Measurements from ENCODE around the gene TXNDC17.
"Not testable (repeated sequence)": the region's sequence is repeated elsewhere in the genome, so short reads cannot be mapped to it uniquely, and the experiment has no call there.

Gene TXNDC17

GRCh38 chr17:6640536-6641246 lies at the start of gene TXNDC17, which contains the start of gene KIAA0753:
TXNDC17 (plus strand) TSS chr17:6641060; CDS start chr17:6641083, 23 bp downstream.
KIAA0753 (minus strand) TSS chr17:6640711; CDS start chr17:6635103, 5,608 bp downstream.
- peak; percentile 94 for DNase-seq (ENCODE audit: low spot score)

- peak; percentile 98 for DNase-seq (ENCODE audit: low spot score)
Measured at GRCh38 chr17:6591599-6592158, 49.2 kb upstream of the TXNDC17 start.

GRCh38 chr17:6592173-6592572 lies 48.7 kb upstream of the TXNDC17 start:
- peak; percentile 94 for DNase-seq (ENCODE audit: low spot score)

DNA sequence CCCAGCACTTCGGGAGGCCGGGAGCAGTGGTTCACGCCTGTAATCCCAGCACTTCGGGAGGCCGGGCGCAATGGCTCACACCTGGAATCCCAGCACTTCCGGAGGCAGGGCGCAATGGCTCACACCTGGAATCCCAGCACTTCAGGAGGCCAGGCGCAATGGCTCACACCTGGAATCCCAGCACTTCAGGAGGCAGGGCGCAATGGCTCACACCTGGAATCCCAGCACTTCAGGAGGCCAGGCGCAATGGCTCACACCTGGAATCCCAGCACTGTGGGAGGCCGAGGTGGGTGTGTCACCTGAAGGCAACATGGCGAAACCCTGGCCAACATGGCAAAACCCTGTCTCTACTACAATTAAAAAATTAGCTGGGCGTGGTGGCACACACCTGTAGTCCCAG lies 47.5 kb upstream of the TXNDC17 start:
- DNase-seq (ENCODE audit: low spot score) = not testable (repeated sequence)

DNA sequence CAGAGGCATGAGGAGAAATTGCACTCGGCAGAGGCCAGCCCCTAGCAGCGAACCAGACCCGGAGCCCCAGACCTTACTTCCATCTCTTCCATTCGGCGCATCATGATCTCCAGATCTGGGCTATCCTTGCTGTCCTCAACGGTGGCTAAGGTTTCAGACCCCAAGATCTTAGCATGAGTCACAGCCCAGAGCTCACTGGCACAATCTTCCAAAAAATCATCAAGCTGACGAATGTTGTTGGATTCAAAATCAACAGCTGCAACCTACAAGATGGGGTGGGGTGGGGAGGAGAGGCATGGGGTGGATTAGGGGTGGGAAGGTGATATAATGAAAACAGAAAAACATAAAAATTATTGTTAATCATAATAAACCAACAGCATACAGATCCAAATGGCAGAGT lies 44.8 kb upstream of the TXNDC17 start:
- no peak for DNase-seq (ENCODE audit: low spot score)

GRCh38 chr17:6596511-6596910 lies 44.3 kb upstream of the TXNDC17 start:
- DNase-seq (ENCODE audit: low spot score) = no peak

GRCh38 chr17:6596941-6597340 lies 43.9 kb upstream of the TXNDC17 start:
- DNase-seq (ENCODE audit: low spot score) = no peak

DNA sequence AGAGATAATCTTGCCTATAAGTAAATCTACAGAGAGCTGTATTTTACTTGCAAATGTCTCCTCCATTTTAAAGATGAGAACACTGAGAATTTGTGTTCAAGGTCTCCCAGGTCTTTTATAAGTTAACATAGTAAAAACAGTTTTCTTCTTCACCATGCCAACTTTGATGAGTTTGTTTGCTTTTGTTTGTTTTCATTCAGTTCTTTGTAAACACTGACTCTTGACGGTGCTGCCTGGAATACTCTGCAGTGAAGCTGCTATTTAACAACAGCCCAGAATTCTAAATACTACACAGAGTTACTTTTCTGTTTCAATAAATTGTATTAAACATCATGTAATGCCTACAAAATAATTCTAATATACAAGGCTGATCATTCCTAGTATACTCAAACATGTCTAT lies 43.1 kb upstream of the TXNDC17 start:
- no peak for DNase-seq (ENCODE audit: low spot score)

DNA sequence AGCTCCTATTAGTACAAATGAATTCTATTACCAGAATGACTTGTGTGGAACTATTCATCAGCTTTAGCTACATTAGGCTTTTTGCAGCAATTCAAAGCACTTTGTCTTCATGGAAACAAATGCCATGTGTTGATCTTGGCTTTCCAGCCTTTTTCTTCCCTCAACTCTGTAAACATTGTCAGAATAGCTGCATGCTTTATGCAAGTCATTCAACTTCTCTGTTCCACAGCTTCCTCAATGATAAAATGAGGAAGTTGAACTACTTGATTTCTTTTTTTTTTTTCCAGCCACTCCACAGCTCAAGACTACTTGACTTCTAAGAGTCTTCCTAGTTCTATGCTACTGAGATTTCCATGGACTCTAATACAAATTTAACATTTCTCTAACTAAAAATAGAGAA lies 41.5 kb upstream of the TXNDC17 start:
- DNase-seq (ENCODE audit: low spot score) = peak; percentile 8

DNA sequence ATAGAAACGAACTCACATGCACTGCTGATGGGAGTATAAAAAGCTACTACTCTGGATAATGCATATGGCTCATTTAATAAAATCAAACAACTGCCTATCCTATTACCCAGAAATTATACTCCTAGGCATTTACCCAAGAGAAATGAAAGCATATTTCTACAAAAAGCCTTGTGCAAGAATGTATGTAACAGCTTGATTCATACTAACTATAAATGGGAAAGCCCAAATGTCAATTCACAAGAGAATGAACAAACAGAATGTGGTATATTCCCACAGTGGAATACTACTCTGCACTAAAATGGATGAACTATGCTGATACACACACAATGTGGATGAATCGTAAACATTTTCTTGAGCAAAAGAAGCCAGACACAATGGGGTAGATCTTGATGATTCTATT lies 38.7 kb upstream of the TXNDC17 start:
- no peak for DNase-seq (ENCODE audit: low spot score)

- no peak for DNase-seq (ENCODE audit: low spot score)
Measured at GRCh38 chr17:6603744-6604325, 37.0 kb upstream of the TXNDC17 start.

GRCh38 chr17:6605142-6605541 lies 35.7 kb upstream of the TXNDC17 start:
- no peak for DNase-seq (ENCODE audit: low spot score)

GRCh38 chr17:6608321-6608720 lies 32.5 kb upstream of the TXNDC17 start:
- peak; percentile 86 for DNase-seq (ENCODE audit: low spot score)

DNA sequence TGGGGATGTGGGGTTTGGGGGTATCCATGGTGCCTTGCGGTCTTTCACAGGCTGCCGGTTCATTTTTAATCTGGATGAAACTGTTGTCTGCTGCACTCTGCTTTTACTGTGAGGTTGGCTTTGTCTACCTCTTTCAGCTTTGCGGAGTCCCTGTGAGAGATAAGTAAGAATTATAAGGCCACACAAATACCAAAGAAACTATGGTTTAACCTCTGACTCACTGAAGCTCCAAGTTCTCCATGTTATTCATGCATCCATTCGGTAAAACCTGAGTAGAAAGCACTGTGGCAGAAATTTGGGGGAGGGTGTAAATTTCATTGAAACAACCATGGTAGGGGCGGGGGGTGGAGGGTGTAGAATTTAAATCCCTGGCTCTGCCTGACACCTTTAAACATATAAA lies 30.8 kb upstream of the TXNDC17 start:
- DNase-seq (ENCODE audit: low spot score) = peak; percentile 6

GRCh38 chr17:6611231-6611630 lies 29.6 kb upstream of the TXNDC17 start:
- no peak for DNase-seq (ENCODE audit: low spot score)

DNA sequence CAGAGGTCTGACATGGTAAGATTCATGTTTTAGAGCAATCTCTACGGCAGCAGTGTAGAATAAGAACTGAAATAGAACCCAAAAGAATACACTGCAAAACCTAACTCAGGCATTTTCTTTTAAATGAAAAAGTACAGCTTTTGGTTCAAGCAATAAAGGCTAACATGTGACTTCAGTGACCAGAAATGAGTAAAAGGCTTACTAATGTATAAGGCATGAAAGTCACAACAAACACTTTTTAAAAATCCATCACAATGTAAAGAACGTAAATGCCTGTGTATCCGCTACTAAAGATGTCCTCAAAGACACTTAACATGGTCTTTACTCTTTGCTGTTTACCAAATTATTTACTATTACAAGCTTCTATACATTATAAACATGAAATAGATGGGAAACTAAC lies 16.9 kb upstream of the TXNDC17 start:
- DNase-seq (ENCODE audit: low spot score) = no peak

- DNase-seq (ENCODE audit: low spot score) = no peak
Measured at GRCh38 chr17:6626616-6627015, 14.2 kb upstream of the TXNDC17 start.

- DNase-seq (ENCODE audit: low spot score) = peak; percentile 41
Measured at GRCh38 chr17:6627019-6627418, 13.8 kb upstream of the TXNDC17 start.

- DNase-seq (ENCODE audit: low spot score) = no peak
Measured at GRCh38 chr17:6630390-6630789, 10.5 kb upstream of the TXNDC17 start.

GRCh38 chr17:6632530-6632929 lies 8.3 kb upstream of the TXNDC17 start:
- no peak for DNase-seq (ENCODE audit: low spot score)

GRCh38 chr17:6633263-6633662 lies 7.6 kb upstream of the TXNDC17 start:
- DNase-seq (ENCODE audit: low spot score) = no peak

- DNase-seq (ENCODE audit: low spot score) = no peak
Measured at GRCh38 chr17:6636105-6636504, 4.8 kb upstream of the TXNDC17 start.

DNA sequence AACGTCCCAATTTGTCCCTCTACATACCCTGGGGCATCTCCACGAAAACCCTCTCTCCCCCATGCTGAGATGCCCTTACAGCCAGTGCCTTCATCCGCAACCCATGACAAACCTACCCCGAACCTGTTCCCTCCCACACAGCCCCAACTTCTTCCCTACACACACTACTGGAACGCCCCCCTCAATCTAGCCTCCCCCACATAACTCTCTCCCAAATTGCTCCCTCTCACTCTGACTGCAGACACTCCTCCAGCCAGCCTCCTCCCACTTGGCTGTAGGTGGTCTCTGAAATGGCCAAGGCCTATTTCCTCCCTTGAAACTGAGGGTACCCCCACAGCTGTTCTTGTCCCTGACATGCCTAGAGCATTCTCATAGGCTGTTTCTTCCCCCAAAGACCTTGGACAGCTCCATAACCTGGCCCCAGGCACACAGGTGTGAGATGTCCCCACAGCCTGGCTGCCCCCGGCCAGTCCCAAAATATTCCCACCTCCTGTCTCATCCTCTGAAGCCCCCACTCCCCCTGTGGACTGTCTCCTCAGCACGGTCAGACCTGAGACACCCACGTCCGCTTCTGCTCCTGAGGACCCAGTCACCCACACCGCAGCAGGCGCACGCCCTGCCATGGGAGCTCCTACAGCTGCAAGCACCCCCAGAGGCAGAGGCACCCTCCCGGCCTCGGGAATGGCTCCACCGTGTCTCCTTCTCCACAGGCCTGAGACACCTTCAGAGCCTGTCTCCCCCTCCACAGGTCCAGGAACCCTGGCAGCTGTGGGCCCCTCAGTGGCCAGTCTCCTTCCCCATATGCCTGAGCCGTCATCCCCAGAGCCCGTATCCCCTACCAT lies 4.0 kb upstream of the TXNDC17 start:
- no peak for DNase-seq (ENCODE audit: low spot score)

Measured in kidney tubule cell (primary cell).